Activated CD4-positive, alpha-beta memory T cell treated with anti-CD3 and anti-CD28 coated beads for 36 hours (primary cell): ENCODE results near the gene MDK. TPM values are rescaled to one million over a fixed set of nuclear protein-coding genes. Genes with fewer than 3 reads are reported as not detected.
"Not testable (repeated sequence)": the region's sequence is repeated elsewhere in the genome, so short reads cannot be mapped to it uniquely, and the experiment has no call there.

ENCODE experiments used
- CTCF ChIA-PET: fragments of 350-600 bp; sonication (Branson Sonifier 250); formaldehyde crosslinking; loops from one replicate; lab custom pipeline; 2021; ENCODE audit warnings: antibody characterized with exemption, inconsistent platforms; lab: Charles Lee
- POLR2A ChIA-PET: fragments of 350-600 bp; sonication (Branson Sonifier 250); formaldehyde crosslinking; loops from one replicate; lab custom pipeline; 2021; ENCODE audit warnings: antibody characterized with exemption; lab: Charles Lee
- DNase-seq: peaks from one replicate; pipeline ENCODE4 v3.0.0-alpha.2; 2020
- H3K27ac Mint-ChIP-seq: one replicate; pipeline ENCODE4 v1.8.0; 2021; ENCODE audit warnings: mixed read lengths
- H3K27me3 Mint-ChIP-seq: one replicate; pipeline ENCODE4 v1.8.0; 2021; ENCODE audit warnings: mixed read lengths
- H3K36me3 Mint-ChIP-seq: one replicate; pipeline ENCODE4 v1.8.0; 2021; ENCODE audit warnings: mixed read lengths
- H3K4me1 Mint-ChIP-seq: one replicate; pipeline ENCODE4 v1.8.0; 2021; ENCODE audit warnings: low read depth, mixed read lengths
- H3K4me3 Mint-ChIP-seq: one replicate; pipeline ENCODE4 v1.8.0; 2021; ENCODE audit warnings: mild to moderate bottlenecking, mixed read lengths
- H3K9me3 Mint-ChIP-seq: one replicate; pipeline ENCODE4 v1.8.0; 2021; ENCODE audit warnings: mixed read lengths
- intact Hi-C: fragments of 100-400 bp; cut with micrococcal nuclease; formaldehyde crosslinking; loops from one replicate; pipeline ENCODE4 v1.15.1; 2023
- total RNA-seq, 2 experiments: library from RNA; stranded (reverse); gene quantifications; one replicate each; pipeline ENCODE4 v1.2.3, GENCODE V29; 2021

MDK gene
- total RNA-seq, 2 experiments from 2014 or later, result 5.9 to 7.0 TPM

DNA sequence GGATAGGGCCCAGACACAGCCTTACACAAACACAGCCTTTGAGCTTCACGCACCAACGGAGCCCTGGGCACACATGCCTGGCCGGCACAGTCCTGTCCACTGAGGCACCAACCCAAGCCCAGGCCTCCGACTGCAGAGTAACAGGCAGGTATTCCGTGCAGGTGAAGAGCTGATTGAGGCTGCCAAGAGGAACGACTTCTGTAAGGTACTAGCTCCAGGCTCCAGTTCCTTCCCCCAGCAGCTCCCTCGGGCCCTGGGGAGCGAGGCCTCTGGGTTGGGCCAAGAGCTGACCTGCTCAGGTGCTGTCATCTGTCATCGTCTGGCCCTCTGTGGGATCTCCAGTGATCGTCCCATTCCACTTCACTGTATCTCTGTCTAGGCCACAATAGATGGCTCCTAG lies 3.2 kb upstream of the MDK start:
- peaks cover 7% of the 10 kb centered on the region for H3K4me1 Mint-ChIP-seq
- H3K27ac Mint-ChIP-seq, result no peak overlapping the region
- no peaks in the 10 kb centered on the region for H3K9me3 Mint-ChIP-seq
- DNase-seq, result no peak
- no peak overlapping the region for H3K4me3 Mint-ChIP-seq
- H3K27me3 Mint-ChIP-seq, result peaks cover 5% of the 10 kb centered on the region
- peaks cover 28% of the 10 kb centered on the region for H3K36me3 Mint-ChIP-seq
- ChIA-PET POLR2A (no interaction called here), CTCF (interaction anchor here (0.8 to 2.8 kb wide), 6 partner anchors 8 to 26 kb away, joined by 3 to 17 read pairs (median 6); no protein-coding TSS in a partner anchor)
- intact Hi-C loops, result no loop called here

DNA sequence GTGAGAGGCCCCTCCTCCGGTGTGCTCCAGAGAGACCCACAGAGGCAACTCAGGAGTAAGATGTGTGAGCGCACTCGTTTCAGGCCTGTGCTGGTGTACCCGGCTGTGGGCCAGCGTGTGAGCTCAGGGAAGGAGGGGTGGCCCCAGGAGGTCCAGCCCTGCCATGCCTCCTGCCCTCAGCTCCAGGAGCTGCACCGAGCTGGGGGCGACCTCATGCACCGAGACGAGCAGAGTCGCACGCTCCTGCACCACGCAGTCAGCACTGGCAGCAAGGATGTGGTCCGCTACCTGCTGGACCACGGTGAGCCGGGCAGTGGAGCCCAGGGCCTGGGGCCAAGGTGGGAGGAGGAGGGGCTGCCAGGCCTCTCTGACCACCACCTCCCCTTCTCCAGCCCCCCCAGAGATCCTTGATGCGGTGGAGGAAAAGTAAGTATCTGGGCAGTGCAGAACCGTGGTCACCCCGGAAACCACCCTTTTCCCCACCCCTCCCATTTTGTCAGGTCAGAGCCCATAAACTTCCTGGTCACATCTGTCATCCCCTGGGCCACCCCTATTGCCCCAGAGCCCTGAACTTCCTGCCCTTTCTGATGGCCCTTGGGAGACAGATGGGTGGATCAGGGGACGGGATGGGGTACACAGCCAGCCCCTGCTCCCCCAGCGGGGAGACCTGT lies 2.5 kb upstream of the MDK start:
- Mint-ChIP-seq H3K4me1 (peaks cover 7% of the 10 kb centered on the region), H3K27ac (peak overlapping the region; percentile 28), H3K9me3 (no peaks in the 10 kb centered on the region), H3K36me3 (peaks cover 28% of the 10 kb centered on the region), H3K4me3 (no peak overlapping the region), H3K27me3 (peaks cover 9% of the 10 kb centered on the region)
- no peak for DNase-seq
- intact Hi-C loops, result no loop called here
- ChIA-PET CTCF (interaction anchor here (0.8 to 2.8 kb wide), 5 partner anchors 9 to 27 kb away, joined by 3 to 17 read pairs (median 4); no protein-coding TSS in a partner anchor), POLR2A (no interaction called here)

DNA sequence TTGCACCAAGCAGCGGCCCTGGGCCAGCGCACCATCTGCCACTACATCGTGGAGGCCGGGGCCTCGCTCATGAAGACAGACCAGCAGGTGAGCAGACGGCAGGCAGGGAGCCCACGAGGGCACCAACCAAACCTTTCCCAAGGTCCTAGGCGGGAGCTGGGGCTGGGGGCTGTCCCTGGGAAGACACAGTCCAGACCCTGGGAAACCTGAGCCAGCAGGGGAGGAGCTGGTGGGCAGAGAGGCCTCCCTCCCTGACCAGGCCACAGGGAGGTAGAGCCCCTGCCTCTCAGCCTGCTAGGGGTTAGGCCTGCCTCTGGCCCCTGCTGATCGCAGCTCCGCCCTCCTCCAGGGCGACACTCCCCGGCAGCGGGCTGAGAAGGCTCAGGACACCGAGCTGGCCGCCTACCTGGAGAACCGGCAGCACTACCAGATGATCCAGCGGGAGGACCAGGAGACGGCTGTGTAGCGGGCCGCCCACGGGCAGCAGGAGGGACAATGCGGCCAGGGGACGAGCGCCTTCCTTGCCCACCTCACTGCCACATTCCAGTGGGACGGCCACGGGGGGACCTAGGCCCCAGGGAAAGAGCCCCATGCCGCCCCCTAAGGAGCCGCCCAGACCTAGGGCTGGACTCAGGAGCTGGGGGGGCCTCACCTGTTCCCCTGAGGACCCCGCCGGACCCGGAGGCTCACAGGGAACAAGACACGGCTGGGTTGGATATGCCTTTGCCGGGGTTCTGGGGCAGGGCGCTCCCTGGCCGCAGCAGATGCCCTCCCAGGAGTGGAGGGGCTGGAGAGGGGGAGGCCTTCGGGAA lies 1.8 kb upstream of the MDK start:
- H3K27me3 Mint-ChIP-seq, result peaks cover 10% of the 10 kb centered on the region
- not testable (repeated sequence) for H3K4me3 Mint-ChIP-seq, H3K4me1 Mint-ChIP-seq, DNase-seq, H3K9me3 Mint-ChIP-seq
- CTCF ChIA-PET, result interaction anchor here (1.8 kb wide), 1 partner anchor 9 kb away, joined by 12 read pairs; no protein-coding TSS in a partner anchor
- H3K27ac Mint-ChIP-seq, result peak overlapping the region; percentile 28
- peaks cover 26% of the 10 kb centered on the region for H3K36me3 Mint-ChIP-seq
- POLR2A ChIA-PET, result interaction anchor here (1.1 kb wide), 1 partner anchor 31 kb away, joined by 3 read pairs; no protein-coding TSS in a partner anchor
- intact Hi-C loops, result loop anchor here (1.0 to 2.0 kb wide), 3 partner anchors 19 to 32 kb away; partner anchors contain the start of gene DGKZ

DNA sequence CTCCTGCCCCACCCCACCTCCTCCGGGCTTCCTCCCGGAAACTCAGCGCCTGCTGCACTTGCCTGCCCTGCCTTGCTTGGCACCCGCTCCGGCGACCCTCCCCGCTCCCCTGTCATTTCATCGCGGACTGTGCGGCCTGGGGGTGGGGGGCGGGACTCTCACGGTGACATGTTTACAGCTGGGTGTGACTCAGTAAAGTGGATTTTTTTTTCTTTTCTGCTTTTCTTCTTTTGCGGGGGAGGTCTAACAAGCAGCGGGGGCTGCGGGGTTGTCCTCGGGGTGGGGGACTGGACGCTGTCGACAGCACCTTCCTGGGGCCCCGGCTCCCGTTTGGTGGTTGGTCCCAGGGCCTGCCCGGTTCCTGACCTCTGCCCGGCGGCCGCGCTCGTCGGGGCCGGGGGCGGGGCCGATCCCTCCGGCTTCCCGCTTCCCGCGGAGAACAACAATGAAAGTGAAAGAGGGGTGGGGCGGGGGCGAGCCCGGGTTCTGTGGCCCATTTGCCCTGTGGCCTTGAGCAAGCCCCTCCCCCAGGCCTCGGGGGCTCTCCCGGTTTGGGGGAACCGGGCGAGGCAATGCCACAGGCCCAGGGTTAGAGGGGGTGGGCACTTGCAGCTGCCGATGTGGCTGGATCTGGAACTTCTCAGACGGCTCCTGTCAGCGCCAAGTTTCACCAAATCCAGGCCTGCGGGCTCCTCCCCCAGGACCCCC lies 975 bp upstream of the MDK start:
- Mint-ChIP-seq H3K27me3 (peaks cover 17% of the 10 kb centered on the region), H3K9me3 (no peaks in the 10 kb centered on the region), H3K4me3 (peak overlapping the region; percentile 74), H3K4me1 (peaks cover 7% of the 10 kb centered on the region), H3K36me3 (peaks cover 22% of the 10 kb centered on the region), H3K27ac (peak overlapping the region; percentile 45)
- intact Hi-C loops, result loop anchor here (1.0 to 2.0 kb wide), 3 partner anchors 20 to 33 kb away; partner anchors contain the start of gene DGKZ
- POLR2A ChIA-PET, result interaction anchor here (1.1 kb wide), 2 partner anchors 11 to 32 kb away, joined by 3 read pairs; partner anchors contain the start of gene CHRM4
- DNase-seq, result peak; percentile 88
- CTCF ChIA-PET, result interaction anchor here (1.0 kb wide), 1 partner anchor 31 kb away, joined by 4 read pairs; no protein-coding TSS in a partner anchor

DNA sequence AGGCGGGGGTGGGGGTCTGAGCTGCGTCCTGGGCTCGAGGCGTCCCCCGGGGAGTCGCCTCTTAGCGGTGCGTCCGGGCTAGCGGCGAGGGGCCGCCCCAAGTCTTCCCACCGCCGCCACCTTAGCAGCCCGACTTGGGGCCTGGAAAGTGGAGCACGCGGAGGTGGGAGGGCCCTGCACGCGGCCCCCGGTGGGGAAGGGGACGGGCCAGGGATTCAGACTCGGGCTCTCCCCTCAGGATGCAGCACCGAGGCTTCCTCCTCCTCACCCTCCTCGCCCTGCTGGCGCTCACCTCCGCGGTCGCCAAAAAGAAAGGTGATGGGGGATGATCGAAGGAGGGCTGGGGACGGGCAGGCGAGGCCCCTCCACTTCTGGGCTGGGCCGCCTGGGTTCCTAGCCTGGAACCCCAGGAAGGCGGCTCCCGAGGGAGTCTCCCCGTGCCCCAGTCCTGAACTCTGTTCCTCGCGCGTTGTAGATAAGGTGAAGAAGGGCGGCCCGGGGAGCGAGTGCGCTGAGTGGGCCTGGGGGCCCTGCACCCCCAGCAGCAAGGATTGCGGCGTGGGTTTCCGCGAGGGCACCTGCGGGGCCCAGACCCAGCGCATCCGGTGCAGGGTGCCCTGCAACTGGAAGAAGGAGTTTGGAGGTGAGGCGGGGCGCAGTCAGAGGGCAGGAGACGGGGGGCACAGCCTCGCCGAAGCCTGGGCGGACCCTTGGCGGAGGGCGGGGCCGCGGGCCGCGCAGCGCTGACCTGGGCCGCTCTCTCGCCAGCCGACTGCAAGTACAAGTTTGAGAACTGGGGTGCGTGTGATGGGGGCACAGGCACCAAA lies 563 bp downstream of the MDK start:
- Mint-ChIP-seq H3K4me3 (peak overlapping the region; percentile 68), H3K27ac (no peak overlapping the region), H3K36me3 (peaks cover 12% of the 10 kb centered on the region), H3K4me1 (peaks cover 10% of the 10 kb centered on the region), H3K27me3 (peaks cover 31% of the 10 kb centered on the region), H3K9me3 (no peaks in the 10 kb centered on the region)
- intact Hi-C loops, result loop anchor here (2.0 kb wide), 1 partner anchor 21 kb away; no protein-coding TSS in a partner anchor
- peak; percentile 42 for DNase-seq
- ChIA-PET POLR2A (interaction anchor here (1.1 kb wide), 1 partner anchor 10 kb away, joined by 3 read pairs; the partner anchor contains the start of gene CHRM4), CTCF (no interaction called here)

DNA sequence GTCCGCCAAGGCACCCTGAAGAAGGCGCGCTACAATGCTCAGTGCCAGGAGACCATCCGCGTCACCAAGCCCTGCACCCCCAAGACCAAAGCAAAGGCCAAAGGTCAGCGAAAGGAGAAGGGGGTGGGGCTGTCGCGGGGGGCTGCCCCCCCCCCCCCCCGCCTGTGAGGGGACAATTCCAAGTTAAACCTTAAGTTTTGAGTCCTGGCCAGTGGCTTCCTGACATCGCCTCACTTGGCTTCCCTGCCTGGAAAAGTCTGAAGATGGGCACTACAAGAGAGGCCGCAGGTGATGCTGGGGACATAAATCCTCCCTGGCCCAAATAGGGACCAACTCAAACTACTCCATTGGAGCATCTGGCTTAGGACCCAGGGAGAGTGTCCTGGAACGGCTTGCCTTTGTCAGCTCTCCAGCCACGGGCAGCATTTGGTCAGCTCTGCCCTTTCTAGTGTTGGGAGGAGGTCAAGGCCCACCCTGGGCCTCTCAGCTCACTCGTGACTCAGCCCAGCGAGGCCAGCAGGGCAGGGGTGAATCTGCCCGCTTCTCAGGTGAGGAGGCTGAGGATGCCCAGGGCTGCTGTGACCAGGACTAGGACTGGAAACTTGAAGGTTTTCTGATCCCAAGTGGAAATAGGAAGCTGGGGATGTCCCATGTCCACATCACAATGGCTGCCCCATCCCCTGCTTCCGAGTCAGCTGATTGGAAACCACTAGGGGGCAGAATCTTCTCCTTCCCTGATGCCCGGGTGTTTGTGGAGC lies 1.4 kb downstream of the MDK start:
- ChIA-PET POLR2A (no interaction called here), CTCF (interaction anchor here (1.0 to 1.2 kb wide), 2 partner anchors 11 to 20 kb away, joined by 3 to 4 read pairs; no protein-coding TSS in a partner anchor)
- H3K27me3 Mint-ChIP-seq, result peaks cover 35% of the 10 kb centered on the region
- intact Hi-C loops, result no loop called here
- H3K9me3 Mint-ChIP-seq, result no peaks in the 10 kb centered on the region
- DNase-seq, result no peak
- H3K36me3 Mint-ChIP-seq, result peaks cover 4% of the 10 kb centered on the region
- H3K4me1 Mint-ChIP-seq, result peaks cover 11% of the 10 kb centered on the region
- no peak overlapping the region for H3K4me3 Mint-ChIP-seq
- no peak overlapping the region for H3K27ac Mint-ChIP-seq

DNA sequence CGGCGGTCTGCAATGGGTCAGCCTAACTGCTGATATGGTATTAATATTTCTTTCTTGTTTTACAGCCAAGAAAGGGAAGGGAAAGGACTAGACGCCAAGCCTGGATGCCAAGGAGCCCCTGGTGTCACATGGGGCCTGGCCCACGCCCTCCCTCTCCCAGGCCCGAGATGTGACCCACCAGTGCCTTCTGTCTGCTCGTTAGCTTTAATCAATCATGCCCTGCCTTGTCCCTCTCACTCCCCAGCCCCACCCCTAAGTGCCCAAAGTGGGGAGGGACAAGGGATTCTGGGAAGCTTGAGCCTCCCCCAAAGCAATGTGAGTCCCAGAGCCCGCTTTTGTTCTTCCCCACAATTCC lies 1.9 kb downstream of the MDK start:
- Mint-ChIP-seq H3K4me3 (no peak overlapping the region), H3K27ac (no peak overlapping the region), H3K27me3 (peaks cover 40% of the 10 kb centered on the region), H3K9me3 (no peaks in the 10 kb centered on the region), H3K4me1 (peaks cover 16% of the 10 kb centered on the region), H3K36me3 (no peaks in the 10 kb centered on the region)
- intact Hi-C loops, result no loop called here
- ChIA-PET CTCF (interaction anchor here (1.0 to 1.2 kb wide), 3 partner anchors 11 to 21 kb away, joined by 3 to 4 read pairs (median 3); no protein-coding TSS in a partner anchor), POLR2A (no interaction called here)
- DNase-seq, result no peak

DNA sequence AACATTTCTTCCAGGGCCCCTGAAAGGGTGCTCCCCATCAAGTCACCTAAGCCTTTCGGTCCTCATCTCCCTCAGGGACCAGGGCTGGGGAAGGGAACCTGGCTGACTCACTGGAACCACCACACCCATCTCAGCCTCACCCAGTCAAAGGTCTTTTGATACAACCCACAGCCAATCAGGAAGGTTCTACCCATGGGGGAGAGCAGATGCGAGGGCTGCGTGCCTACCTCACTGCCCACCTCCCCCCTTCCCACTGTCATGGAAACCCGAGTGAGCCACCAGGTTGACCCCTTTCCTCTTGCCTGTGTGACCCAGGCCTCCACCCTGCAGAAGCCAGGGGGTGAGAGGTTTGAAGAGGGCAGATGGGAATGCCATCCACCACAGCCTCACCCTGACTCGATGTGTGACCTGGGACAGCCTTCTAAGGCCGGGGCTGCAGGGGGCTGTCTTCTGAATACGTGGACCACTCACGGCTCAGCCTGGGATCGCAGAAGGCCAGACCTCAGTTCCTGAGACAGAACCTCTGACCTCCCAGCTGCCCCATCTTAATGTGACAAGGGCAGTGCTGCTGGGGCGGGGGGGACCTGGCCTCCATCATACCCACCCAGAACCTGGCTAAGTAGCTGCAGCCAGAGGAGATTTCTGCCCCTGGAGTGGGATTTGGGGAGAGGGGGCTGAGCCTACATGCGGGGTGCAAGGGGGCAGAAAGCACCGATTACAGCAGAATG lies 2.7 kb downstream of the MDK start:
- Mint-ChIP-seq H3K9me3 (no peaks in the 10 kb centered on the region), H3K36me3 (no peaks in the 10 kb centered on the region), H3K27me3 (peaks cover 43% of the 10 kb centered on the region), H3K4me3 (no peak overlapping the region), H3K4me1 (peaks cover 16% of the 10 kb centered on the region), H3K27ac (no peak overlapping the region)
- DNase-seq, result no peak
- intact Hi-C loops, result no loop called here
- POLR2A ChIA-PET, result no interaction called here
- CTCF ChIA-PET, result interaction anchor here (1.2 kb wide), 2 partner anchors 14 to 21 kb away, joined by 3 read pairs; no protein-coding TSS in a partner anchor

DNA sequence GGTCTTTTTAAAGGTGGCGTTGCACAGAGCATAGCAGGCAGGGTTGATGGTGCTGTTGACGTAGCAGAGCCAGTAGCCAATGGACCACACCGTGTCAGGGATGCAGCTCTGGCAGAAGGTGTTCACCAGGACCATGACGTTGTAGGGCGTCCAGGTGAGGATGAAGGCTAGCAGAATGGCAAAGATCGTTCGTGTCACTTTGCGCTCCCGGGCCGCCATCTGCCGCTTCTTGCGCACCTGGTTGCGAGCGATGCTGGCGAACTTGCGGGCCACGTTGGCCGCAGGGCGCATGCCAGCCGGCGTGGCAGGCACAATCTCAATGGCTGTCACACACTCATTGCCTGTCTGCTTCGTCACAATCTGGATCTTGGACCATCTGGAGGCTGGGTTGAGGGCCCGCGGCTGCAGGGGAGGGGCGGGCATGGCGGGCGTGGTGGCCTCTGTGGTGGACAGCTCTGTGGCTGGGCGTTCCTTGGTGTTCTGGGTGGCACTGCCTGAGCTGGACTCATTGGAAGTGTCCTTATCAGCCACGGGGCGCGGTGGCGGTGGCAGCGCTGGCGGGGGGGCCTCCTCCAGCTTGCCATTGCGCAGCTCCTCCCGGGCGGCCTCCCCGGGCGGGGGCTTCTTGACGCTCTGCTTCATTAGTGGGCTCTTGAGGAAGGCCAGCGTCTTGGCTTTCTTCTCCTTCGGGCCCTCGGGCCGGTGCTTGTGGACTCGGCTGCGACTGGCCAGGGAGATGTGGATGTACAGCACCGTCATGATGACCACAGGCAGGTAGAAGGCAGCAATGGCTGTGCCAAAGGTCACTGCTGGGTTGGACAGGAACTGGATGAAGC lies 3.9 kb downstream of the MDK start:
- no peak overlapping the region for H3K4me3 Mint-ChIP-seq
- intact Hi-C loops, result no loop called here
- no peak overlapping the region for H3K27ac Mint-ChIP-seq
- no peaks in the 10 kb centered on the region for H3K36me3 Mint-ChIP-seq
- peaks cover 22% of the 10 kb centered on the region for H3K4me1 Mint-ChIP-seq
- H3K9me3 Mint-ChIP-seq, result no peaks in the 10 kb centered on the region
- no peak for DNase-seq
- CTCF ChIA-PET, result interaction anchor here (7.4 kb wide), 1 partner anchor 146 kb away, joined by 53 read pairs; no protein-coding TSS in a partner anchor
- POLR2A ChIA-PET, result no interaction called here
- H3K27me3 Mint-ChIP-seq, result peaks cover 54% of the 10 kb centered on the region
